Right cardiac atrium (tissue), 5 donors: Measurements from ENCODE around the gene IL18RAP. TPM values are rescaled to one million over a fixed set of nuclear protein-coding genes. Genes with fewer than 3 reads are reported as not detected.
A peak's percentile ranks its signal among the peaks of the same experiment; 100 is the strongest.

ENCODE experiments used
- ATAC-seq, 2 donors: fragments of 200-7000 bp; cut with Tn5 transposase; one replicate each; pipeline versions ENCODE4 v1.8.0 to v1.9.1; 2020; ENCODE audit warnings: moderate library complexity in 2 of 2, mild to moderate bottlenecking in 1 of 2
- DNase-seq, 3 donors: peaks; one replicate each; pipeline ENCODE4 v3.0.0-alpha.2; 2020
- H3K27ac ChIP-seq: one replicate; pipeline ENCODE4 v1.5.1; 2013; ENCODE audit warnings: mild to moderate bottlenecking, low read length, control low read depth, moderate library complexity
- H3K27me3 ChIP-seq: one replicate; pipeline ENCODE4 v1.6.1; 2013; ENCODE audit not compliant: control insufficient read depth, insufficient read depth
- H3K4me1 ChIP-seq: one replicate; pipeline ENCODE4 v1.6.1; 2013; ENCODE audit warnings: low read length; ENCODE audit not compliant: control insufficient read depth, insufficient read depth
- H3K4me3 ChIP-seq: one replicate; pipeline ENCODE4 v1.5.1; 2013; ENCODE audit warnings: low read length, control low read depth
- H3K9me3 ChIP-seq: one replicate; pipeline ENCODE4 v1.6.1; 2013; ENCODE audit warnings: low read length; ENCODE audit not compliant: control insufficient read depth
- WGBS: extraction: QIAGEN DNeasy Blood & Tissue Kit; methylation state at CpG from one replicate; pipeline ENCODE4 v1.1.7; 2013; 5-methylcytosine and 5-hydroxymethylcytosine counted together
- intact Hi-C, 4 donors: fragments of 100-400 bp; cut with DNase I; formaldehyde crosslinking; loops; one replicate each; pipeline versions ENCODE4 v1.11.0 to v1.14.0; 2022 to 2023
- polyA plus RNA-seq: library from polyadenylated mRNA; stranded (reverse); fragments of 200-250 nt; gene quantifications from one replicate; pipeline ENCODE4 v1.2.3, GENCODE V29; 2013
- total RNA-seq, 4 donors: library from RNA; stranded (reverse); fragmentation: NEBNext Ultra II Directional; extraction: Animal tissue kit (Norgen Biotek cat#: 25700); gene quantifications; one replicate each; pipeline ENCODE4 v1.2.1, GENCODE V29; 2021
- donor health status: healthy with polysubstance abuse.
- donor health status: DM: no; HTN: yes; CAD: no.
- donor health status: DM: no; HTN: no; CAD: no.
- donor health status: DM: no; HTN: yes; CAD: no; lungs with severe emphysema.
- donor health status: DM: yes; HTN: yes; CAD: no.

The IL18RAP gene
- total and polyA plus RNA-seq, 5 donors = 0.18 to 0.92 (median 0.43) TPM

- H3K27me3 ChIP-seq = no peaks in the 10 kb centered on the region
- H3K9me3 ChIP-seq = no peaks in the 10 kb centered on the region
- ATAC-seq = no peak
- H3K27ac ChIP-seq = no peak overlapping the region
- no peaks in the 10 kb centered on the region for H3K4me1 ChIP-seq
- WGBS = 84% methylated on average over 6 of the region's 6 CpGs
- H3K4me3 ChIP-seq = no peak overlapping the region
- intact Hi-C loops = no loop called here
- no peak for DNase-seq
Measured at GRCh38 chr2:102461188-102461587, 38.2 kb downstream of the IL18RAP start.

- Histone ChIP-seq H3K4me3 (no peak overlapping the region), H3K9me3 (no peaks in the 10 kb centered on the region), H3K4me1 (no peaks in the 10 kb centered on the region), H3K27me3 (no peaks in the 10 kb centered on the region), H3K27ac (no peak overlapping the region)
- intact Hi-C loops = no loop called here
- WGBS = 94% methylated on average over 5 of the region's 5 CpGs
- DNase-seq (no peak), ATAC-seq (no peak)
Measured at GRCh38 chr2:102463160-102463559, 40.2 kb downstream of the IL18RAP start.

GRCh38 chr2:102470168-102470567 lies 47.2 kb downstream of the IL18RAP start:
- Histone ChIP-seq H3K27ac (no peak overlapping the region), H3K9me3 (no peaks in the 10 kb centered on the region), H3K27me3 (no peaks in the 10 kb centered on the region), H3K4me1 (no peaks in the 10 kb centered on the region), H3K4me3 (no peak overlapping the region)
- WGBS = 74% methylated on average over 1 of the region's 1 CpG
- intact Hi-C loops = loop anchor here in 2 of 4 donors (5.0 kb wide), 1 partner anchor 232 kb away; no protein-coding TSS in a partner anchor
- no peak for ATAC-seq
- DNase-seq = no peak

GRCh38 chr2:102473020-102473419 lies 50.1 kb downstream of the IL18RAP start, which contains the start of gene SLC9A4:
SLC9A4 (plus strand) TSS chr2:102473226; CDS start chr2:102473760, 534 bp downstream.
- peak in 1 of 2 donors; percentile 39 for ATAC-seq
- no peaks in the 10 kb centered on the region for H3K4me1 ChIP-seq
- H3K4me3 ChIP-seq = no peak within 1 kb of the TSS
- H3K27ac ChIP-seq = no peak within 1 kb of the TSS
- 11% methylated on average over 3 of the region's 3 CpGs for WGBS
- intact Hi-C loops = loop anchor here in 2 of 4 donors (5.0 kb wide), 1 partner anchor 229 kb away; no protein-coding TSS in a partner anchor
- no peaks in the 10 kb centered on the region for H3K27me3 ChIP-seq
- peak in 1 of 3 donors; percentile 60 for DNase-seq
- no peaks in the 10 kb centered on the region for H3K9me3 ChIP-seq

- Histone ChIP-seq H3K4me3 (no peak overlapping the region), H3K27me3 (no peaks in the 10 kb centered on the region), H3K9me3 (no peaks in the 10 kb centered on the region), H3K27ac (no peak overlapping the region), H3K4me1 (no peaks in the 10 kb centered on the region)
- DNase-seq (no peak), ATAC-seq (no peak)
- WGBS = 73% methylated on average over 3 of the region's 3 CpGs
- intact Hi-C loops = loop anchor here in 2 of 4 donors (5.0 kb wide), 1 partner anchor 229 kb away; no protein-coding TSS in a partner anchor
Measured at GRCh38 chr2:102473631-102474030, 50.7 kb downstream of the IL18RAP start.

GRCh38 chr2:102474785-102475184 lies 51.8 kb downstream of the IL18RAP start:
- no peaks in the 10 kb centered on the region for H3K4me1 ChIP-seq
- H3K27ac ChIP-seq = no peak overlapping the region
- intact Hi-C loops = loop anchor here in 3 of 4 donors (5.0 kb wide), 1 partner anchor 228 kb away; no protein-coding TSS in a partner anchor
- DNase-seq (no peak), ATAC-seq (no peak)
- no peak overlapping the region for H3K4me3 ChIP-seq
- H3K27me3 ChIP-seq = no peaks in the 10 kb centered on the region
- no peaks in the 10 kb centered on the region for H3K9me3 ChIP-seq

- no peak overlapping the region for H3K4me3 ChIP-seq
- WGBS = 86% methylated on average over 36 of the region's 36 CpGs
- intact Hi-C loops = loop anchor here in 1 of 4 donors (5.0 kb wide), 1 partner anchor 223 kb away; no protein-coding TSS in a partner anchor
- no peak overlapping the region for H3K27ac ChIP-seq
- DNase-seq = peak in 1 of 3 donors; percentile 58
- H3K27me3 ChIP-seq = no peaks in the 10 kb centered on the region
- H3K9me3 ChIP-seq = no peaks in the 10 kb centered on the region
- ATAC-seq = no peak
- no peaks in the 10 kb centered on the region for H3K4me1 ChIP-seq
Measured at GRCh38 chr2:102478686-102479470, 55.9 kb downstream of the IL18RAP start.

GRCh38 chr2:102480285-102481195 lies 57.6 kb downstream of the IL18RAP start:
- no peaks in the 10 kb centered on the region for H3K27me3 ChIP-seq
- no peak for ATAC-seq
- 76% methylated on average over 11 of the region's 11 CpGs for WGBS
- no peak for DNase-seq
- intact Hi-C loops = no loop called here
- no peak overlapping the region for H3K4me3 ChIP-seq
- no peaks in the 10 kb centered on the region for H3K9me3 ChIP-seq
- H3K27ac ChIP-seq = no peak overlapping the region
- no peaks in the 10 kb centered on the region for H3K4me1 ChIP-seq

- no peaks in the 10 kb centered on the region for H3K27me3 ChIP-seq
- DNase-seq (no peak), ATAC-seq (no peak)
- H3K4me3 ChIP-seq = no peak overlapping the region
- intact Hi-C loops = no loop called here
- H3K9me3 ChIP-seq = no peaks in the 10 kb centered on the region
- H3K27ac ChIP-seq = no peak overlapping the region
- WGBS = 74% methylated on average over 7 of the region's 7 CpGs
- no peaks in the 10 kb centered on the region for H3K4me1 ChIP-seq
Measured at GRCh38 chr2:102481931-102482330, 59.0 kb downstream of the IL18RAP start.

GRCh38 chr2:102483086-102483485 lies 60.1 kb downstream of the IL18RAP start:
- 89% methylated on average over 6 of the region's 6 CpGs for WGBS
- Histone ChIP-seq H3K9me3 (no peaks in the 10 kb centered on the region), H3K4me3 (no peak overlapping the region), H3K27ac (no peak overlapping the region), H3K27me3 (no peaks in the 10 kb centered on the region), H3K4me1 (no peaks in the 10 kb centered on the region)
- intact Hi-C loops = no loop called here
- no peak for DNase-seq
- no peak for ATAC-seq
